HG03196 (cell line): ENCODE data around the gene KAZN.
"Not testable (repeated sequence)": the region's sequence is repeated elsewhere in the genome, so short reads cannot be mapped to it uniquely, and the experiment has no call there.

Experiments
- ATAC-seq: cut with Tn5 transposase; IDR thresholded peaks from one replicate; pipeline ENCODE4 v1.9.1; 2021; ENCODE audit not compliant: unreplicated experiment

KAZN gene

DNA sequence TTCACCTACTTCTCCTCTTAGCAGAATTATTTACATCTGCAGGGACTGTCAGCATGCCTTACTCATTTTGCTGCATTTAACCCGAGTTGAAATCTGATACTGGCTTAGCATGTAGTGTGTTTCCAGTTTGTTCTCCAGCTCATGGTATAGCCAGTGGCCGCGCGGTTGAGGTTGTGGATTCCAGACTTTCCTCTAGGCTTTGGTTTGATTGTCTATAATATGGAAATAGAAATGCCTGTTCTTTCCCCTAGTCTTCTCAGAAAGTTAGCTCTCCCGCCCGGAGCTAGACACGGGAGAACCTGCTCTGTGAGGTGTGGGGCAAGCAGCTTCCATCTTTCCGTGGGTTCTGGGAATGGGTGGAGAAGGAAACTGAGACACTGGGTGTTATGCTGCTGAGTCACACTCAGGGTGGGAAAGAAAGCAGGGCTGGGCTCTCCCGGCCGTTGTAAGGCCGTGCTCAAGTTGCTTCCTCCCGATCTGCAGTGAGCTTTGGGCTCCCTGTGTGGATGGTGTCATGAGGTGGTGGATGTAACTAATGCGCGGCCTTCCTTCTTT is 348.3 kb downstream of the KAZN start:
- ATAC-seq = no peak

DNA sequence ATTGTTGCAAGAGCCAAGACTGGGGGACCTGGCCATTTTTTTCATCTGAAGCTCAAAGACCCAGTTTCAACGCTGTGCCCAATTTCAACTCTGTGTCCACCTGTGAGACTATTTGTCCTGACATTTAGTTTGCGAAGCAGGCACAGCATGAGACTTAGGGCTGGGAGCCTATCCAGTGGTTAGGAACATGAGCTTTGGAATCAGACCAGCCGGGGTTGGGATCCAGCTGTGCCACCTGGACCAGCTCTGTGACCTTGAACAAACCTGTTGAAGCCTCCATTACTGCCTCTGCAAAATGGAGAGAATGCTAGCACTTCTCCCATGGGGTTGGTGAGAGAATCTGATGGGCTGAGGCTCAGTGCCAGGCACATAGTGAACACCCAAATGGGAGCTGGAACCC is 348.9 kb downstream of the KAZN start:
- no peak for ATAC-seq

DNA sequence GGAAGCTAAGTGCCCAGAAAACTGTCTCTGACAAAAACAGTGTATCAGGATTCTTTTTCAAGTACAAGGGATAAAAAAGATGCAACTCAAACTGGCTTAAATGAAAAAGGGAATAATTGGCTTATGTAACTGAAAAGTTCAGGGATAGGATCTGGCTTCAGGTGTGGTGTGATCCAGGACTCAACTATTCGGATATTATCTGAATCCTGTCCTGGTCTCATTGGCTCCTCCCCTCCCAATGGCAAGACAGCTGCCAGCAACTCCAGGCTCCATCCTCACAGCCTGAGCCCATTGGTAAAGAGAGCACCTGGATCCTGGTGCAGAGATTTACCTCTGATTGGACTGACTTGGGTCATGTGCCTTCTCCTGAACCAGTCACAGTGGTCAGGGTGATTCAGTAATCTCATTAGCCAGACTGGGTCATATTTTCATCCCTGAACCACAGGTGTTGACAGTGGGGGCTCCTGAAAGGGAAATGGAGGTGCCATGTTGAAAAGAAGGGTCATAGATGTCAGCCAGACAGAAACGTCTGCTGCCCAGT is 349.7 kb downstream of the KAZN start:
- ATAC-seq = no peak

DNA sequence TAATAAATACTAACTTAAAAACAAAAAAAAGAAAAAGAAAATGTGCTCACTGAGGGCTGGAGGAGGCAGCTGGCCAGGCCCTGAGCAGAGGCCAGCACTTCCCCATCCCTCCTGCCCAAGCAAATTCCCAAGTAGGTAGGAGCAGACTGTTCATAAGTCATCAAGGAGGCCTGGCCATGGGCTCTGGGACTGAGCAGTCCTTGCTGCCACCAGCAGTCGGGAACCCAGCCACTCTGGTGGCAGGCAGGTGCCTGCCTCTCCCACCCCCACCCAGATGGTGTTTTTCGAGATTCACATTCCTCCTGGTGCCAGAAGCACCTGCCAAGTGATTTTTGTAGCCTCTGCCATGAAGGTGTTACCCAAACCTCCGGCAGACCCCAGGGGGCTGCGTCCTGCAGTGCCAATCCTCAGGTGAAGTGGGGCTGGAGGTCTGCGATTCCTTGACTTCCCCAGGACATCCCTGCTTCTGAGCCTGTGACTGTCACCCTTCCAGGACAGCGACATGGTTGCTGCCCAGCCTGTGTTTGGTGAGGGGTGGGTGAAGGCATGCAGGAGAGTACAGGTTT is 350.9 kb downstream of the KAZN start:
- ATAC-seq = no peak

DNA sequence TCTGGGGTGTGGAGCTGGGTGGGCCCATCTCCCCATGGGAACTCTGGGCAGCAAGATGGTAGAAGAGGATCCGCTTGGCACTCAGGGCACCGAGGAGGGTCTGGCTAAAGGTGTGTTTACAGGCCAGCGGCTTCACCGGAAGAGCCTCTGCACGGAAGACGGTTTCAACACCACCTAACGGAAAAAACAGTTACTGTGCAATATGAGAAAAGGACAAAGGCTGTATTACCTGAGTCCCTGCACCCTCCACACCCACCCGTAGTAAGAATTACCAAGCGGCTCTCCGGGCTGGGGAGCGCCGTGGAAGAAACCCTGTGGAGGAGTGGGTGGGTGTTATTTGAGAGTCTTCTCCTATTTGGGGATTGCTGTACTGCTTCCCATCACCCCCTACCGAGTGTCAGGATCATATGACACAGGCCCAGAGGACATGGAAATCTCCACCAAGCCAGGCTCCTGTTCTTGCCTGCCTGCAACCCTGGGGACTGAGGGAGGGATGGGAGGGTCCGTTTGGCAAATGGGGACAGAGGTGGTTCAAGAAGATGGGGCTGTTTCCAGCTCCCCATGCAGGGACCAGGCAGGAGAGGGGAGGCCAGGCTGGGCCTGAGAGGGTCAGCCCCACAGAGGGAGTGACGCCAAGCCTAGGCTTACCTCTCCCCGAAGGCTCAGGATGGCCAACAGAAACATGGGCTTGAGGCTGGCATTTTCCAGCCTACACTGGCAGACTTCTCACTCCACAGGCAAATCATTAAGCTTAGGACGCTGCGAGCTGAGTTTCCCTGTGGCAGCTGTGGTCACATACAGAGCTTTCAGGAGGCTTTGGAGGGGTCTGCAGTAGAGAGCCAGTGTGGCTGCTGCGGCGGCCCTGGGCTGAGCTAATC is 351.6 kb downstream of the KAZN start:
- no peak for ATAC-seq

DNA sequence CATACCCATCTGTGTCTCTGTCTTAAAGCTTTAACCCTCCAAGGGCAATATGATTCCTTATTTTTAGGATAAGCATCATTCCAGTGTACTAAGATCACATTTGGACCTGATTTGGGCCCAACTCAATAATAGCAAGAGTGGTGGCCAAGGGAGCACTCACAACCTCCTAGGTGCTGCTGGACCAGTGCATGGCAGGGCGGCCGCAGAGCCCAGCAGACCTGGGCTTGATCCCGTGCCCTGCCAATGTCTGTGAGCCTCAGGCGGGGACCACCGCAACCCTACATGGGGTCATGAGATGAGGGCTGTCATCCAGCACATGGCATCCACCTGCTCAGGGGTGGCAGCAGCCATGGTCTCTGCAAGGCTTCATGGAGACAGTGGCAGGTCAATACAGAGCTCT is 353.3 kb downstream of the KAZN start:
- ATAC-seq = no peak

DNA sequence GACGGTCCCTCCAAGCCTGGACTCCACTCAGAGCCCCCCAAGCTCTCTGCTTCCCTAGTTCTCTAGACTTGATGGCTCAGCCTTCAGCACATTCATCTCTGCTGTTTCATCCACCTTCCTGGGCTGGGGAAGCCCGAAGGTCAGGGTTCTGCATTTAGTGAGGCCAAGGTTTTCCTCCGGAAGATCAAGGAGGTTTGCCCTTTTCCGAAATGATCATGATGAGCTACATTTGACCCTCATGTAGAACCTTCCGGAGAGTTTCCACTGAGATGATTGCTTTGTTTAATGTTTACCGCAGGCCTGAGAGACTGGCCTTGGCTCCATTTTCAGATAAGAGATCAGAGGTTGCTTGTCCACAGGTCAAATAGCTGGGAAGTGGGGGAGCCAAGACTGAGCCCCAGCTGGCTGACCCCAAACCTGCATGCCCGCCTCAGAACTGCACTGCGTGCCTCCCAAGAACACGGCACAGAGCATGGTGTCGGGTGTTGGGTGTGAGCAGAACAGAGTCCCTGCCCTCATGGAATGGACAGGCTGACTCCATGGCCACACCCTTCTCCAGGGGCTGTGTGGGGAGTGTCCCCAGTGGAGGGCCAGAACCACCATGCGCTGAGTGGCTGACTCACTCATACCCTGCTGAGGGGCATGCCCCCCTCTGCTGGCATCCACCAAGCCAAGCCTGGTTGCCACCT is 354.3 kb downstream of the KAZN start:
- no peak for ATAC-seq

DNA sequence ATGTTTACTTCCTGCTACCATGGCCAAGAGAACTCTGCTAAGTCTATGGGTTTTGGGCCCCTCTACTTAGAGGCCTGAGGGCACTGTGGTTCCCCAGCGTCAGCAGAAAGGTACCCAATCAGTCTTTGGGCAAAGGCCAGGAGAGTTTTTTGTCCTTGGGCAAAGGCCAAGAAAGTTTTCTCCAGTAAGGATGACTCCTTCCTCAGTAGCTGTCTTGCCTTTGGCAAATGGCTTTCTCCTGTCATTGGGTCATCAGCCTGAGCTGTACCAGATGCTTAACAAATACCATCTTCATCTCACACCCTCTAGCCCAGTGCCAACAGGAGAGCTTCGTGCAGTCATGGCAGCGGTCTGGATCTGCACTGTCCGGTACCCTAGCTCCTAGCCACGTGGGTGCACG is 355.7 kb downstream of the KAZN start:
- no peak for ATAC-seq

DNA sequence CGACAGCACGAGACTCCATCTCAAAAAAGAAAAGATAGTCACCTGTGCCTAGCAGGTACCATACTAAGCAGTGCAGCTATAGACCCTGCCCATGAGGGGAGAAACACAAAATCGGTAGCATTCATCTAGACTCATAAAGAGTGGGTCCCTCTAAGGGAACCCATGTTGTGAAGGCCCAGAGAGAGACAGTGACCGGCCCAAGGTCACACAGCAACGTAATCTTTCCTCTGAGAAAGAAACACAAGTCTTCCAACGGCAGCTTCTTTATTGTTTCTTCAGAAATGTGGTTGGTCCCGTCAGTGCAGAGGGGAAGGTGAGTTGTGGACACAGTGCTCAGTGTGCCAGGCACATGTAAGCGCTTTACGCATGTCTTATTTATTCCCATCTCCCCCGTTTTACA is 356.4 kb downstream of the KAZN start:
- no peak for ATAC-seq

DNA sequence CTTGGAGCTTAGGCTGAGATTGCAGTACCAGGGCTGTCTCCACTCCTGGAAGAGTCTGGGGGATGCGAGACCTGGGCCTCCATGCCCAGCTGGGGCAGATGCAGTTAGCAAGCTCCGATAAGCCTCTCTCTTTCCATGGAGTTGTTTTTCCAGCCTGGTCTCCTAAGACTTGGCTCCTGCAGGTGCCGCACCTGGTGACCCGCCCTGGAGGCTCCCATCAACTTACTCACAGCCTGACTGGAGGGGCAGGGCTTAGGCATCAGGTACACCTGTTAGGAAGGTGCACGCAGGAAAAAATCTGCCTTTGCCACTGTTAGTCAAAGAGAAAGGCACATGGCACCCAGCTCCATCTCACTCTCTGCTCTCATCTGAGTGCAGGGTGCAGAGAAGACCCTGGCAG is 356.9 kb downstream of the KAZN start:
- ATAC-seq = no peak

DNA sequence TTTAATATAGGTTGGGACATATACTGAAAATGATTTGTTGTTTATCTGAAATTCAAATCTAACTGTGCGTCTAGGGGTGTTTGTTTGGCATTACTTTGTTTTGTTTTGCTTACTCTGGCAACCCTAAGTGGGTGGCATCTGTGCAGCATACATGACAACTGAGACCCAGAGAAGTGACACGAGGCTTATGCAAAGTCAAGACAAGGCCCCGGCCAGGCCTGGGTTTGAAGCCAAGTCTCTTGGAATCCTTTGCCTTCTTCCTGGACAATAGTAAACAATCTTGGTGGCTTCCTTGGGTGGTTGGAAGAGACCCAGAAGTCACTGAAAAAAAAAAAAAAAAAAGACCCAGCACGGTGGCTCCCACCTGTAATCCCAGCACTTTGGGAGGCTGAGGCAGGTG is 357.5 kb downstream of the KAZN start:
- ATAC-seq = no peak

DNA sequence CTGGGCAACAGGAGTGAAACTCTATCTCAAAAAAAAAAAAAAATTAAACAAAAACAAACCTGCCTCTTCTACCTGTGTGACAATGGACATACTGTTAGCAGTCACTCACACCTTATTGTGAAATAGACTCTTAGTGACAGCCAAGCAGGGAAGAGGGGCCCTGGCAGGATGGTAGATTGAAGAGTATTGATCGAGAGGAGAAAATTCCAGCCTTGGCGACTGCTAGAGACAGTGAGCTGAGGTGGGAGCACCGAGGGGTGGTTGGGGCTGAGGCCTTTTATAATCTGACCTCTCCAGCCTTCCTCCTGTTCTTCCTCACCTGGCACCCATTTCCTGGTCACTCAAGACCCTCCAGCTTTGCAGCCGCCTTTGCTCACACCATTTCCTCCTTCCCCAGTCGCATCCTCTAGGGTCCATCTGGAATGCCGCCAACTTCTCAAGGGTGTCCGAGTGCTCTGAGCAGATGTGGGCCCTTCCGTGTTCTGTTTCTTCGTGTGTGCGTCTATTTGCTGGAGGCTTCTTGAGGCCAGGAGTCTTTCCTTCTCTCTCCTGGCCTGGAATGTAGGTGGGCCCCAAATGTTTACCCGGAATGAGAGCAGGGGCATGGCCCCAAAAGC is 358.2 kb downstream of the KAZN start:
- no peak for ATAC-seq

DNA sequence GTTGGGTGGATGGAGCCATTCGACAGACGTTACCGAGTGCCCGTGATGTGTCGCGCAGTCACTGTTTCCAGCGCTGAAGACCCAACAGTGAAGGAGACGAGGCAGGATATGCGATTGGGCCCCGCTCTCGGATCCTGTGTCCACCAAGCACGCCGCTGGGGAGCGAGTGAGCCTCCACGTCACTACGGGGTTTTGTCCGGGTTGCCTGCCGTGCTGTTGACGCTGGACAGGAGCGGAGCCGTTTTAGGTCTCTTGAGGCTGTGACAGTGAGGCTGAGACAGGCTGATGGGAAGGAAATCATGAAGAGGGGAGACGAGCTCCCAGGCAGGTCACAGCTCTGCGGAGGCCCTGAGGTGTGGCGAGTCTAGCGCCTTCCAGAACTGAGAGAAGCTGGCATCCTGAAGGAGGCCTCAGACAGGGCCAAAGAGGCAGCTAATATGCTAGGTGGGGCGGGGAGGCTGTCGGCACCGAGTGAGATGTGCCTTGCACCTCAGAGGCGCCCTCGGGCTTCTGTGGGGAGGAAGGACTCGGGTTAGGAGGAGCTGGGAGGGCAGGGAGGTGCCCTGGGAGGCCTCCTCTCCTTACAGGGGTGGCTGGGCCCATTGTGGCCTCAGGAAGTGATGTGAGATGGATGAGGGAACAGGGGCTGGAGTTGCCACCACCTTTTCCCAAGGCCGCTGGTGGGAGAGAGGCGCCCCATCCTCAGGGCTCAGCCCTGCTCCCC is 359.1 kb downstream of the KAZN start:
- ATAC-seq = no peak

DNA sequence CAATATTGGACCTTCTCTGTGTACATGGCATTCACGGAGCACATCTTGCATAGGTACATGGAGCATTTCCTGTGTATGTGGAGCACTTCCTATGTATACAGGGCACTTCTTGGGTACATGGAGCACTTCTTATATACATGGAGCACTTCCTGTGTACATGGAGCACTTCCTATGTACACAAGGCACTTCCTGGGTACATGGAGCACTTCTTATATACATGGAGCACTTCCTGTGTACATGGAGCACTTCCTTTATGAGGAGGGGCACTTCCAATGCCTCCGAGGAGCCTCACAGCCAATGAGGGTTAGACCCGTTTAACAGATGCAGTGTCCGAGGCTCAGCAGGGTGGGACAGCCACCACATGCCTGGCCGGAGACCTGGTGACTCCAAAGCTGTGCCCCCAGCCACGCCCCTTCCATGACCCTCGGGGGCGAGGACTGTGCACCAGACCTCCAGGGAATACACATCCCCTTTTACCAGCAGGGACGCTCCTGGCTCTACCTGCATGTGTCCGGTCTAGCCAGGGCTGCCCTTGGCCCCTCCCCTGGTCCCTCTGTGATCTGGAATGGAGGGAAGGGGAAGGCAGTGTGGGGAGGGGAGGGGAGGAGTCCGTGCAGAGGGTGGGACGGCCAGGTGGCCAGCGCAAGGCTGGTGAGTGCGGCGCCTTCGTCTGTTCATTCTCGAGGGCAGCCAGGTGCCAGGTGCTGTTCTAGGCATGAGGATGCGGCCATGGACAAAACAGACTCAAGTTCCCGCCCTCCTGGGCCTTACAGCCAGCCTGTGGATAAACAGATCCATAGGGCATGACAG is 360.0 kb downstream of the KAZN start:
- no peak for ATAC-seq

DNA sequence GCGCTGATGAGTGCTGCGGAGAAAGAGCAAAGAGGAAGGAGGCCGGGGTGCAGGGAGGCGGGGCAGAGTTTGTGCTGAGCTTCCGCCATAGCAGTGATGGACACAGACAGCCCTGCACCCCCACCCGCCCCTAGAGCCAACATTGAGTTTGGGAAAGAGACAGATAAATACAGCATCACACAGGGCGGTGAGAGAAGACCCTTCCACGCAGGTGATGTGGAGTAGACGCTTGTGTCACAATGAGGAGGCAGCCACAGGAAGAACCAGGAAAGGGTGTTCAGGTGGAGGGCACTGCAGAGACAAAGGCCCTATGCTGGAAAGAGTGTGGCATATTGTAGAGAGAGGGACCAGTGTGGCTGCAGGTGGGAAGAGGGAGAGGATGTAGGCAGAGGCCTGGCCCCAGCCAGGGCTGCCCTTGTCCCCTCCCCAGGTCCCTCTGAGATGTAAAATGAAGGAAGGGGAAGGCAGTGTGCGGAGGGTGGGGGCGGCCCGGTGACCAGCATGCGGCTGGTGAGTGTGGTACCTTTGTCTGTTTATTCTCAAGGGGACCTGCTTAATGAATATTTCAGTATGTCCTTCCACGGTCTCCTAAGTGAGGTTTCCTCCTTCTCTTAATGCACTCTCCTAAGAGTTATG is 360.7 kb downstream of the KAZN start:
- ATAC-seq = no peak

DNA sequence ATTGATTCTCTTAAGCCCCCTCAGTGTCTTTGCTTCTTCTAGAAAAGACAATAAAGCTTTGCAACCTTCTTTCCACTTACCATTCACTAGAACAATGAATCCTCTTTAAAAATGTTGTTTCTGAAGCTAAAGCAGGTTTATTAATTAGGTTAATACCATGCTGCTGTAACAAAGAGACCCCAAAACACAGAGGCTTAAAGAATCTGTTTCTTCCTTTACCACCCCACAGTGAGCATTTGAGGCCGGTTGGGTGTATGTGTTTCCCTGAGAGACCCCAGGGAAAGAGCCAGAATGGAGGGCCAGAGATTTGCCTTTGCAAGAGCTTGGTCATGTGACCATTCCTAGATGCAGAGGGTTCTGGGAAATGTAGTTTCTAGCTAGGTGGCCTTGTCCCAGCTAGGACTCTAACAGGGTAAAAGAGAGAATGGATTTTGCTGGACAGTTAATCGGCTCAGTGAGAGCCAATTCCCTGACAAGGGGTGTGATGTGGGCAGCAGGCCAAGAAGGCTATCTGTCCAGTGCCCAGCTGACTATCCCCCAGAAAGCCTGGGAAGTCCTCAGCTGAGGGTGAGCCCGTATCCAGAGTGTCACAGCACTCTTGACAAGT is 363.3 kb downstream of the KAZN start:
- ATAC-seq = no peak

DNA sequence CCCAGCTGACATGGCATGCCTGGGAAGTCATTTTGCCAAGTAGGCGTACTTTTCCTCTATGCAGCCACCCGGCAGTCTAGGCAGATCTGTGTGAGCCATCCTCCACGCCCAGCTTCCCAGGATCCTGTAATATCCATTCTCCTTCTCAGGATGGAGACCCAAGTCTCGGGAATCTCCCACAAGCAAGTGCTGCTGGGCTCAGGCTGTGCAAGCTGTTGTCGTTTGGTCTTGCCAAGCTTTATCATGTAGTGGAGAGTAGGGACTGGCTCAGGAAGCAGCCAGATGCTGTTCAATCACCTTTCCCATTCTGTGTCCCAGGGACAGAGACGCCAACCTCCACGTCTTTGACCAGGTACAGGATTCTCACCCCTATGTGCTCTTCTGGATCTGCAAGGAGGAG is 363.9 kb downstream of the KAZN start:
- no peak for ATAC-seq

DNA sequence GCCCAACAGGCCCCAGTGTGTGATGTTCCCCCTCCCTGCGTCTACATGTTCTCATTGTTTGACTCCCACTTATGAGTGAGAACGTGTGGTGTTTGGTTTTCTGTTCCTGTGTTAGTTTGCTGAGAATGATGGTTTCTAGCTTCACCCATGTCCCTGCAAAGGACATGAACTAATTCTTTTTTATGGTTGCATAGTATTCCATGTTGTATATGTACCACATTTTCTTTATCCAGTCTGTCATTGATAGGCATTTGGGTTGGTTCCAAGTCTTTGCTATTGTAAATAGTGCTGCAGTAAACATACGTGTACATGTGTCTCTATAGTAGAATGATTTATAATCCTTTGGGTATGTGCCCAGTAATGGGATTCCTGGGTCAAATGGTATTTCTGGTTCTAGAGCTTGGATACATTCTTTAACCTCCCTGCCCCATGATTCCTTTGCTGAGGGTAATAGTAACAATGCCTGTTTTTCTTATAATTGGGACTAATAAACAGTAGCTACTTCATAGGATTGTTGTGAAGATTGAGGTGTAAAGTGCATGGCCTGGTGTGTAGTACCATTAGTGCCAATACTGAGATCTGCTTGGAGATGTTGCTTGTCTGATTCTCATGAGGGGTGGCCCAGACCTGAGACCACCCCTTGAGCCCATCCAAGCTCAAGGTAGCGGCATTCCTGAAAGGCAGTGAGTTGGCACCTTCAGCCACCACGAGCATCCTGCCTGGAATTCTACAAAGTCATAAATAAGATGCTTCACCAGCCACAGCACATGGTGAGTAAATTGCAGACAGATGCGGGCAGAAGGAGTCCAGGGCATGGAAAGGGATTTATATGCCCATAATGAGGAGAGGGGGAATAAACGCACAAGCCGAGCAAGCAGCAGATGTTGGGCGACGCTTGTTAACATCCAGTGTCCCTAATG is 365.6 kb downstream of the KAZN start:
- not testable (repeated sequence) for ATAC-seq
